ENCODE measurements around the gene SYT6. TPM values are rescaled to one million over a fixed set of nuclear protein-coding genes. Genes with fewer than 3 reads are reported as not detected.

The SYT6 gene
- total and polyA plus RNA-seq, 10 of the 15 experiments (the other 5 are each of a cell fraction or from before 2014, with no cell fraction given): 0.05 to 0.39 TPM; not detected in 8

- WGBS (ENCODE audit: insufficient coverage, insufficient replicate concordance, low lambda C conversion rate, missing lambda C conversion rate): 10% methylated on average over 3 of the region's 3 CpGs
- no peaks in the 10 kb centered on the region for H4K20me1 ChIP-seq (ENCODE audit: control insufficient read depth, insufficient read depth)
- no peak overlapping the region for H3K9ac ChIP-seq (ENCODE audit: control insufficient read depth, insufficient read depth, low read length)
- no peaks in the 10 kb centered on the region for H3K9me3 ChIP-seq (replicated peaks; ENCODE audit: control insufficient read depth, insufficient read depth, low read length)
- TF ChIP-seq KDM1A (IDR thresholded peaks at IDR 0.05; ENCODE audit: borderline replicate concordance) (no peak), CBX3 (IDR thresholded peaks at IDR 0.05; ENCODE audit: borderline replicate concordance, low read depth) (no peak), SIX5 (IDR thresholded peaks at IDR 0.05; ENCODE audit: low read depth, low read length, severe bottlenecking) (no peak), POLR2AphosphoS5 (IDR thresholded peaks at IDR 0.05; ENCODE audit: low read length) (no peak), SMAD5 (IDR thresholded peaks at IDR 0.05; ENCODE audit: low read depth) (no peak), BHLHE40 (IDR thresholded peaks at IDR 0.05; ENCODE audit: borderline replicate concordance in 1 of 2, low read depth in 2 of 2, low read length in 1 of 2) (no peak), YY1 (IDR thresholded peaks at IDR 0.05; ENCODE audit: low read depth, low read length) (no peak), CREM (IDR thresholded peaks at IDR 0.05; ENCODE audit: low read depth) (no peak), SIN3A (IDR thresholded peaks at IDR 0.05; ENCODE audit: low read depth, low read length) (no peak), ZBED1 (IDR thresholded peaks at IDR 0.05; ENCODE audit: borderline replicate concordance) (no peak), SREBF1 (IDR thresholded peaks at IDR 0.05; ENCODE audit: low read length) (no peak), USF2 (IDR thresholded peaks at IDR 0.05; ENCODE audit: borderline replicate concordance, low read depth, low read length) (no peak), PAX5 (IDR thresholded peaks at IDR 0.05; ENCODE audit: borderline replicate concordance, low read depth, low read length) (no peak), PBX3 (IDR thresholded peaks at IDR 0.05; ENCODE audit: insufficient replicate concordance, low read depth, low read length) (no peak), CBFB (IDR thresholded peaks at IDR 0.05; ENCODE audit: low read depth) (no peak), PML (IDR thresholded peaks at IDR 0.05; ENCODE audit: low read length) (no peak), SREBF2 (IDR thresholded peaks at IDR 0.05; ENCODE audit: low read length) (no peak), LARP7 (IDR thresholded peaks at IDR 0.05) (no peak)
- TF ChIP-seq, protein P1, sequence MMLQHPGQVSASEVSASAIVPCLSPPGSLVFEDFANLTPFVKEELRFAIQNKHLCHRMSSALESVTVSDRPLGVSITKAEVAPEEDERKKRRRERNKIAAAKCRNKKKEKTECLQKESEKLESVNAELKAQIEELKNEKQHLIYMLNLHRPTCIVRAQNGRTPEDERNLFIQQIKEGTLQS (IDR thresholded peaks at IDR 0.05; ENCODE audit: borderline replicate concordance, extremely low read depth, low read depth, low read length): no peak
- TF ChIP-seq, protein P2, sequence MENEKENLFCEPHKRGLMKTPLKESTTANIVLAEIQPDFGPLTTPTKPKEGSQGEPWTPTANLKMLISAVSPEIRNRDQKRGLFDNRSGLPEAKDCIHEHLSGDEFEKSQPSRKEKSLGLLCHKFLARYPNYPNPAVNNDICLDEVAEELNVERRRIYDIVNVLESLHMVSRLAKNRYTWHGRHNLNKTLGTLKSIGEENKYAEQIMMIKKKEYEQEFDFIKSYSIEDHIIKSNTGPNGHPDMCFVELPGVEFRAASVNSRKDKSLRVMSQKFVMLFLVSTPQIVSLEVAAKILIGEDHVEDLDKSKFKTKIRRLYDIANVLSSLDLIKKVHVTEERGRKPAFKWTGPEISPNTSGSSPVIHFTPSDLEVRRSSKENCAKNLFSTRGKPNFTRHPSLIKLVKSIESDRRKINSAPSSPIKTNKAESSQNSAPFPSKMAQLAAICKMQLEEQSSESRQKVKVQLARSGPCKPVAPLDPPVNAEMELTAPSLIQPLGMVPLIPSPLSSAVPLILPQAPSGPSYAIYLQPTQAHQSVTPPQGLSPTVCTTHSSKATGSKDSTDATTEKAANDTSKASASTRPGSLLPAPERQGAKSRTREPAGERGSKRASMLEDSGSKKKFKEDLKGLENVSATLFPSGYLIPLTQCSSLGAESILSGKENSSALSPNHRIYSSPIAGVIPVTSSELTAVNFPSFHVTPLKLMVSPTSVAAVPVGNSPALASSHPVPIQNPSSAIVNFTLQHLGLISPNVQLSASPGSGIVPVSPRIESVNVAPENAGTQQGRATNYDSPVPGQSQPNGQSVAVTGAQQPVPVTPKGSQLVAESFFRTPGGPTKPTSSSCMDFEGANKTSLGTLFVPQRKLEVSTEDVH (IDR thresholded peaks at IDR 0.05; ENCODE audit: low read depth, partially characterized antibody): no peak
- ChIA-PET RAD21 (ENCODE audit: unreplicated experiment) (no interaction called here), POLR2A (no interaction called here), SMC1A (ENCODE audit: uncharacterized antibody, unreplicated experiment) (no interaction called here), CTCF (no interaction called here)
- in situ Hi-C loops (cut with MboI) (no loop called here), intact Hi-C loops (cut with micrococcal nuclease; ENCODE audit: unreplicated experiment) (no loop called here)
- H2AFZ ChIP-seq (ENCODE audit: control insufficient read depth, low read depth, low read length): no peak overlapping the region
- FAIRE-seq (no peak), DNase-seq (ENCODE audit: low read depth, low spot score) (no peak), ATAC-seq (no peak)
- peaks cover 0 to 3% of the 10 kb centered on the region in 2 experiments; a peak in 1 of 4 replicates for H3K27me3 ChIP-seq (replicated peaks in 1 of 2; ENCODE audit: control insufficient read depth in 2 of 2, insufficient read depth in 2 of 2, low read length in 1 of 2)
- no peak overlapping the region for H3K4me3 ChIP-seq
- H3K79me2 ChIP-seq (ENCODE audit: control insufficient read depth, insufficient read depth, low read length): no peaks in the 10 kb centered on the region
- H3K36me3 ChIP-seq (ENCODE audit: control insufficient read depth in 2 of 2, insufficient read depth in 2 of 2, low read length in 1 of 2): no peaks in the 10 kb centered on the region
- H3K27ac ChIP-seq (ENCODE audit: control insufficient read depth, insufficient read depth): no peak overlapping the region
- no TSS peak for BruUV-seq (replicated peaks)
- no peak overlapping the region for H3K4me2 ChIP-seq (ENCODE audit: control insufficient read depth, insufficient read depth)
- H3K4me1 ChIP-seq (ENCODE audit: control insufficient read depth, insufficient read depth, low read length): no peaks in the 10 kb centered on the region
Measured at GRCh38 chr1:114189398-114189797, 35.7 kb upstream of the SYT6 start.

All from GM12878 (cell line).